GM23248 (cell line): ENCODE measurements around the gene SYTL3. TPM values are rescaled to one million over a fixed set of nuclear protein-coding genes. Genes with fewer than 3 reads are reported as not detected.
"Not testable (repeated sequence)": the region's sequence is repeated elsewhere in the genome, so short reads cannot be mapped to it uniquely, and the experiment has no call there.

Experiments
- DNase-seq: peaks from one replicate; pipeline ENCODE4 v3.0.0-alpha.2; 2015
- H2AFZ ChIP-seq: fragments of 200-600 bp; sonication (generic); 2 replicates; pipeline ENCODE4 v1.6.1; 2016; ENCODE audit warnings: antibody characterized with exemption
- H3F3A ChIP-seq: fragments of 200-600 bp; sonication (generic); 2 replicates; pipeline ENCODE4 v1.6.1; 2016; ENCODE audit warnings: mild to moderate bottlenecking, antibody characterized with exemption, mixed run types; ENCODE audit not compliant: insufficient read depth
- H3K27ac ChIP-seq: fragments of 200-600 bp; sonication (generic); 2 replicates; pipeline ENCODE4 v1.5.1; 2016; ENCODE audit warnings: mild to moderate bottlenecking
- H3K27me3 ChIP-seq: fragments of 200-600 bp; sonication (generic); replicated peaks from 2 replicates; pipeline ENCODE4 v1.6.1; 2016; ENCODE audit warnings: mild to moderate bottlenecking; ENCODE audit not compliant: insufficient read depth
- H3K36me3 ChIP-seq: fragments of 200-600 bp; sonication (generic); 2 replicates; pipeline ENCODE4 v1.6.1; 2016; ENCODE audit warnings: low read depth, mild to moderate bottlenecking
- H3K4me1 ChIP-seq: fragments of 200-600 bp; sonication (generic); 2 replicates; pipeline ENCODE4 v1.6.1; 2016; ENCODE audit warnings: mild to moderate bottlenecking; ENCODE audit not compliant: insufficient read depth
- H3K4me2 ChIP-seq: fragments of 200-600 bp; sonication (generic); one replicate; pipeline ENCODE4 v1.6.1; 2016; ENCODE audit warnings: mild to moderate bottlenecking; ENCODE audit not compliant: unreplicated experiment
- H3K4me3 ChIP-seq: fragments of 200-600 bp; sonication (generic); 2 replicates; pipeline ENCODE4 v1.5.1; 2016; ENCODE audit warnings: mild to moderate bottlenecking
- H3K79me2 ChIP-seq: fragments of 200-600 bp; sonication (generic); 2 replicates; pipeline ENCODE4 v1.6.1; 2016; ENCODE audit warnings: mild to moderate bottlenecking; ENCODE audit not compliant: insufficient read depth
- H3K9ac ChIP-seq: fragments of 200-600 bp; sonication (generic); 2 replicates; pipeline ENCODE4 v1.6.1; 2016; ENCODE audit warnings: mild to moderate bottlenecking
- H3K9me2 ChIP-seq: fragments of 200-600 bp; sonication (generic); 2 replicates; pipeline ENCODE4 v1.6.1; 2016; ENCODE audit warnings: mixed run types, mild to moderate bottlenecking, moderate library complexity; ENCODE audit not compliant: insufficient read depth
- H3K9me3 ChIP-seq: fragments of 200-600 bp; sonication (generic); one replicate; pipeline ENCODE4 v1.6.1; 2017; ENCODE audit warnings: low read depth
- H4K20me1 ChIP-seq: fragments of 200-600 bp; sonication (generic); 2 replicates; pipeline ENCODE4 v1.6.0; 2016; ENCODE audit not compliant: insufficient read depth
- EZH2 ChIP-seq: fragments of 200-600 bp; sonication (generic); IDR thresholded peaks from 2 replicates; pipeline ENCODE4 v1.6.1; 2018; ENCODE audit warnings: antibody characterized with exemption, mild to moderate bottlenecking; ENCODE audit not compliant: insufficient read depth, poor library complexity, severe bottlenecking
- EZH2phosphoT487 ChIP-seq: fragments of 200-600 bp; sonication (generic); IDR thresholded peaks from 2 replicates; pipeline ENCODE4 v1.6.1; 2018; ENCODE audit warnings: antibody characterized with exemption, moderate library complexity, mild to moderate bottlenecking, low read depth; ENCODE audit not compliant: insufficient read depth
- WGBS, 2 experiments: methylation state at CpG; one replicate each; pipeline ENCODE4 v1.1.6; 2015 to 2017; ENCODE audit warnings: low lambda C conversion rate in 2 of 2, low coverage in 1 of 2; ENCODE audit errors: missing lambda C conversion rate in 2 of 2; 5-methylcytosine and 5-hydroxymethylcytosine counted together
- in situ Hi-C: fragments of 300-500 bp; cut with MboI; formaldehyde crosslinking; loops from 2 replicates; pipeline ENCODE4 v1.15.0; 2020
- polyA plus RNA-seq: library from polyadenylated mRNA; unstranded; fragments of >200 nt; fragmentation: Nextera tagmentation; extraction: Ambion mirVana; gene quantifications from 2 replicates; pipeline ENCODE4 v1.2.1, GENCODE V29; 2016
- total RNA-seq: library from RNA; depleted of rRNA; stranded (reverse); fragments of >200 nt; shearing (Covaris generic); gene quantifications from 2 replicates; pipeline ENCODE4 v1.2.3, GENCODE V29; 2014; rRNA removed

SYTL3 gene
- 2.1 and 11.8 TPM in 2 replicates for total RNA-seq
- 2.3 and 3.8 TPM in 2 replicates for polyA plus RNA-seq

- H3K4me3 ChIP-seq, result peak within 1 kb of the TSS; percentile 43; the same call in 1 of the 2 replicates
- no peaks in the 10 kb centered on the region for H3K9me2 ChIP-seq
- peak within 1 kb of the TSS; percentile 73 for H3K9ac ChIP-seq
- no peaks in the 10 kb centered on the region for H3K27me3 ChIP-seq
- H3K4me2 ChIP-seq, result peak within 1 kb of the TSS; percentile 63
- H3K4me1 ChIP-seq, result peaks cover 36% of the 10 kb centered on the region
- TF ChIP-seq EZH2phosphoT487, result no peak
- TF ChIP-seq EZH2, result no peak
- H3K27ac ChIP-seq, result peak within 1 kb of the TSS; percentile 97
- H3F3A ChIP-seq, result peaks cover 40% of the 10 kb centered on the region
- no peaks in the 10 kb centered on the region for H3K9me3 ChIP-seq
- H4K20me1 ChIP-seq, result no peaks in the 10 kb centered on the region
- H3K36me3 ChIP-seq, result no peaks in the 10 kb centered on the region
- H2AFZ ChIP-seq, result peak within 1 kb of the TSS; percentile 51
- in situ Hi-C loops, result no loop called here
- no peaks in the 10 kb centered on the region for H3K79me2 ChIP-seq
- DNase-seq, result peak; percentile 87
- 47 to 52% methylated on average over 15 of the region's 15 CpGs for WGBS, 2 experiments
These were observed at the start of gene SYTL3 for GRCh38 chr6:158649289-158650143. Gene SYTL3, plus strand, starts transcription at chr6:158650054. Its CDS starts 13,215 bp downstream, at chr6:158663269.

GRCh38 chr6:158603261-158604047, 46.4 kb upstream of the SYTL3 start:
- no peaks in the 10 kb centered on the region for H3K9me2 ChIP-seq
- WGBS, 2 experiments, result 77% methylated on average over 15 of the region's 15 CpGs
- in situ Hi-C loops, result loop anchor here (10.0 kb wide), 1 partner anchor 379 kb away; no protein-coding TSS in a partner anchor
- no peak overlapping the region for H3K4me3 ChIP-seq
- no peaks in the 10 kb centered on the region for H4K20me1 ChIP-seq
- TF ChIP-seq EZH2 (no peak), EZH2phosphoT487 (no peak)
- H3K36me3 ChIP-seq, result no peaks in the 10 kb centered on the region; the same call in 1 of the 2 replicates
- H3K4me1 ChIP-seq, result no peaks in the 10 kb centered on the region
- no peaks in the 10 kb centered on the region for H3K9me3 ChIP-seq
- H3K27me3 ChIP-seq, result no peaks in the 10 kb centered on the region
- no peak overlapping the region for H3K9ac ChIP-seq
- no peak overlapping the region for H3K27ac ChIP-seq
- no peaks in the 10 kb centered on the region for H3F3A ChIP-seq
- H3K4me2 ChIP-seq, result no peak overlapping the region
- no peak for DNase-seq
- no peak overlapping the region for H2AFZ ChIP-seq
- H3K79me2 ChIP-seq, result peaks cover 30% of the 10 kb centered on the region

- Histone ChIP-seq H3K4me1 (no peaks in the 10 kb centered on the region), H3K27me3 (no peaks in the 10 kb centered on the region), H3K9me3 (no peaks in the 10 kb centered on the region), H3K79me2 (peaks cover 30% of the 10 kb centered on the region), H3K4me2 (no peak overlapping the region), H4K20me1 (no peaks in the 10 kb centered on the region), H3K36me3 (no peaks in the 10 kb centered on the region; the same call in 1 of the 2 replicates), H3K27ac (no peak overlapping the region), H3F3A (no peaks in the 10 kb centered on the region), H3K9me2 (no peaks in the 10 kb centered on the region), H3K4me3 (no peak overlapping the region), H3K9ac (no peak overlapping the region), H2AFZ (no peak overlapping the region)
- 86% methylated on average over 6 of the region's 6 CpGs for WGBS, 2 experiments
- TF ChIP-seq EZH2, result no peak
- no peak for TF ChIP-seq EZH2phosphoT487
- in situ Hi-C loops, result loop anchor here (10.0 kb wide), 1 partner anchor 379 kb away; no protein-coding TSS in a partner anchor
- DNase-seq, result no peak
These were observed 45.8 kb upstream of the SYTL3 start for GRCh38 chr6:158604048-158604406.

GRCh38 chr6:158605266-158605878, 44.5 kb upstream of the SYTL3 start:
- Histone ChIP-seq H3K9me2 (no peaks in the 10 kb centered on the region), H3K27me3 (no peaks in the 10 kb centered on the region), H3F3A (no peaks in the 10 kb centered on the region), H3K9ac (no peak overlapping the region), H3K79me2 (peaks cover 30% of the 10 kb centered on the region), H3K4me1 (no peaks in the 10 kb centered on the region), H3K9me3 (no peaks in the 10 kb centered on the region), H4K20me1 (no peaks in the 10 kb centered on the region), H3K27ac (no peak overlapping the region), H2AFZ (no peak overlapping the region), H3K4me3 (no peak overlapping the region), H3K36me3 (peaks cover 5% of the 10 kb centered on the region; the same call in 1 of the 2 replicates), H3K4me2 (no peak overlapping the region)
- 37 to 47% methylated on average over 13 of the region's 13 CpGs for WGBS, 2 experiments
- in situ Hi-C loops, result loop anchor here (10.0 kb wide), 1 partner anchor 381 kb away; no protein-coding TSS in a partner anchor
- TF ChIP-seq EZH2phosphoT487, result no peak
- no peak for TF ChIP-seq EZH2
- peak; percentile 83 for DNase-seq

- not testable (repeated sequence) for H3F3A ChIP-seq, H3K27ac ChIP-seq, H2AFZ ChIP-seq, DNase-seq, H4K20me1 ChIP-seq, H3K9me2 ChIP-seq, H3K9ac ChIP-seq, H3K27me3 ChIP-seq, H3K4me3 ChIP-seq, H3K4me1 ChIP-seq, H3K4me2 ChIP-seq, H3K36me3 ChIP-seq, H3K9me3 ChIP-seq
- in situ Hi-C loops, result loop anchor here (10.0 kb wide), 1 partner anchor 381 kb away; no protein-coding TSS in a partner anchor
- peaks cover 26% of the 10 kb centered on the region for H3K79me2 ChIP-seq
- WGBS, 2 experiments, result 88 to 91% methylated on average over 12 to 15 of the region's 15 CpGs
These were observed 43.8 kb upstream of the SYTL3 start for GRCh38 chr6:158606011-158606410.
